OCI-LY1 (cell line): ENCODE measurements around the gene ZFYVE1.

Source experiments
- CTCF ChIP-seq: fragments of 200-600 bp; sonication (generic), shearing (Covaris generic); IDR thresholded peaks from 2 replicates; pipeline ENCODE4 v1.5.1; 2017; ENCODE audit warnings: mild to moderate bottlenecking, antibody characterized with exemption, low read length, moderate library complexity, mixed read lengths
- EZH2 ChIP-seq: fragments of 200-600 bp; sonication (generic), shearing (Covaris generic); IDR thresholded peaks from 2 replicates; pipeline ENCODE4 v1.8.0; 2017; ENCODE audit warnings: borderline replicate concordance, mixed run types, mild to moderate bottlenecking, antibody characterized with exemption, low read length, moderate library complexity, mixed read lengths

DNA sequence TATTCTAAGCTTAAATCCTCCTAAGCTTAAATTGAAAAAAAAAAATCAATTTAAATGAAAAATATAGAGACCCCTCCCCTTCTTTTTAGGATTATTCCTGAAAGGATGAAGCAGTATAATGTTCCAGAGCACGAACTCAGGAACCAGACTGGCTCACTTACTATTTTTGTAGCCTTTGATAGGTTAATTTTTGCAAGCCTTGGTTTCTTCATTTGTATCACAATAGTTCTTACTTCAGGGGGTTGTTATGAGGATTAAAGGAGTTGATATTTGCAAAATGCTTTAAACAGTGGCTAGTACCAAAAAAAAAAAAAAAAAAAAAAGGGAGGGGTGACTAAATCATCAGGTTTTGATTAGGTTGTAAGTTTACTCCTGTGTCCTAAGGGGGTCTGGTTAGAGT, 28.3 kb upstream of the ZFYVE1 start:
- TF ChIP-seq CTCF (no peak), EZH2 (no peak)
